Activated T-helper 1 cell treated with anti-CD3 and anti-CD28 coated beads, Interleukin-2, amount 50 U/mL, for 16 hours (primary cell): ENCODE measurements around the gene ZNRF2.

Source experiments
- DNase-seq, 2 donors: peaks; one replicate each; pipeline ENCODE4 v3.0.0-alpha.2; 2020; ENCODE audit warnings: low read depth in 1 of 2, low spot score in 1 of 2

ZNRF2 gene

GRCh38 chr7:30405179-30405578 is 120.8 kb downstream of the ZNRF2 start:
- no peak for DNase-seq

- DNase-seq = no peak
Observed at GRCh38 chr7:30406664-30407425, 122.4 kb downstream of the ZNRF2 start.

GRCh38 chr7:30411173-30411572 is 126.8 kb downstream of the ZNRF2 start:
- no peak for DNase-seq

- DNase-seq = no peak
Observed at GRCh38 chr7:30411897-30412296, 127.5 kb downstream of the ZNRF2 start.

- DNase-seq = no peak
Observed at GRCh38 chr7:30412782-30413504, 128.5 kb downstream of the ZNRF2 start.

- no peak for DNase-seq
Observed at GRCh38 chr7:30413864-30414263, 129.5 kb downstream of the ZNRF2 start.
